ENCODE measurements around the gene SLC39A13.

Gene SLC39A13

GRCh38 chr11:47433157-47433556, 24.8 kb downstream of the SLC39A13 start:
- no peak for DNase-seq

- no peak for DNase-seq
Observed at GRCh38 chr11:47434011-47434786, 25.8 kb downstream of the SLC39A13 start.

- DNase-seq: no peak
Observed at GRCh38 chr11:47435687-47436086, 27.3 kb downstream of the SLC39A13 start.

- DNase-seq: no peak
Observed at GRCh38 chr11:47436726-47437125, 28.3 kb downstream of the SLC39A13 start.

- no peak for DNase-seq
Observed at GRCh38 chr11:47437218-47437745, 28.9 kb downstream of the SLC39A13 start.

GRCh38 chr11:47437746-47438418, 29.5 kb downstream of the SLC39A13 start:
- no peak for DNase-seq

GRCh38 chr11:47438721-47439120, 30.3 kb downstream of the SLC39A13 start:
- no peak for DNase-seq

- DNase-seq: no peak
Observed at GRCh38 chr11:47440054-47440476, 31.7 kb downstream of the SLC39A13 start.

- no peak for DNase-seq
Observed at GRCh38 chr11:47441421-47441820, 33.0 kb downstream of the SLC39A13 start.

GRCh38 chr11:47442514-47442913, 34.1 kb downstream of the SLC39A13 start:
- no peak for DNase-seq

GRCh38 chr11:47443028-47443700, 34.8 kb downstream of the SLC39A13 start:
- DNase-seq: no peak

GRCh38 chr11:47443817-47444216, 35.4 kb downstream of the SLC39A13 start:
- no peak for DNase-seq

- no peak for DNase-seq
Observed at GRCh38 chr11:47445840-47446239, 37.5 kb downstream of the SLC39A13 start.

GRCh38 chr11:47446833-47447232, 38.4 kb downstream of the SLC39A13 start:
- DNase-seq: no peak

GRCh38 chr11:47447906-47448305, 39.5 kb downstream of the SLC39A13 start:
- DNase-seq: no peak

- no peak for DNase-seq
Observed at GRCh38 chr11:47448566-47449427, 40.4 kb downstream of the SLC39A13 start, which contains the start of gene RAPSN. RAPSN (minus strand) TSS chr11:47449136; CDS start chr11:47448964, 172 bp downstream.

GRCh38 chr11:47449541-47449940, 41.2 kb downstream of the SLC39A13 start:
- no peak for DNase-seq

GRCh38 chr11:47451436-47451835, 43.0 kb downstream of the SLC39A13 start:
- no peak for DNase-seq

- DNase-seq: no peak
Observed at GRCh38 chr11:47451990-47452389, 43.6 kb downstream of the SLC39A13 start.

GRCh38 chr11:47453365-47453764, 45.0 kb downstream of the SLC39A13 start:
- no peak for DNase-seq

- DNase-seq: peak in 2 of 4 experiments; percentile 27 to 41
Observed at GRCh38 chr11:47454258-47454671, 45.9 kb downstream of the SLC39A13 start.

- DNase-seq: no peak
Observed at GRCh38 chr11:47460571-47461235, 52.3 kb downstream of the SLC39A13 start.

Measured in activated naive CD4-positive, alpha-beta T cell (primary cell).